PC-3 (cell line): Measurements from ENCODE around the gene ABHD18.
"Not testable (repeated sequence)": the region's sequence is repeated elsewhere in the genome, so short reads cannot be mapped to it uniquely, and the experiment has no call there.

Source experiments
- CTCF ChIP-seq: fragments of 300-600 bp; sonication (generic); conservative IDR thresholded peaks from 2 replicates; pipeline ENCODE4 v1.5.1; 2017; ENCODE audit warnings: antibody characterized with exemption, low read depth, mild to moderate bottlenecking, low read length
- EZH2 ChIP-seq: fragments of 300-600 bp; sonication (generic); IDR thresholded peaks from one replicate; pipeline ENCODE4 v1.6.1; 2017; ENCODE audit warnings: antibody characterized with exemption, mild to moderate bottlenecking, low read length; ENCODE audit not compliant: unreplicated experiment
- EZH2phosphoT487 ChIP-seq: fragments of 300-600 bp; sonication (generic); IDR thresholded peaks from 2 replicates; pipeline ENCODE4 v1.6.1; 2018; ENCODE audit warnings: mild to moderate bottlenecking, antibody characterized with exemption, low read length, borderline replicate concordance

- TF ChIP-seq CTCF, EZH2phosphoT487, EZH2: not testable (repeated sequence)
These were observed 90.4 kb downstream of the ABHD18 start for GRCh38 chr4:128055441-128056206.
